ENCODE measurements around the gene ADD1. TPM values are rescaled to one million over a fixed set of nuclear protein-coding genes. Genes with fewer than 3 reads are reported as not detected.
"Not testable (repeated sequence)": the region's sequence is repeated elsewhere in the genome, so short reads cannot be mapped to it uniquely, and the experiment has no call there.

The ADD1 gene
- total and polyA plus RNA-seq, 7 experiments from 2014 or later: 152 to 300 (median 260) TPM

GRCh38 chr4:2937146-2937857 lies 93.7 kb downstream of the ADD1 start:
- no peaks in the 10 kb centered on the region for H3K27me3 ChIP-seq (ENCODE audit: control insufficient read depth in 2 of 2, insufficient read depth in 2 of 2, low read length in 2 of 2)
- H3K27me3 Mint-ChIP-seq: no peaks in the 10 kb centered on the region
- ATAC-seq (no peak), DNase-seq (no peak)
- H3K4me3 Mint-ChIP-seq: peak overlapping the region in 7 of 10 donors; percentile 11 to 91 (median 70)
- H3K27ac Mint-ChIP-seq: peak overlapping the region in 8 of 9 donors; percentile 67 to 91 (median 74)
- H3K27ac ChIP-seq (ENCODE audit: low read depth, low read length): peak overlapping the region; percentile 92
- intact Hi-C loops (cut with micrococcal nuclease): loop anchor here in 1 of 2 donors (10.0 kb wide), 1 partner anchor 523 kb away; the partner anchor contains the start of genes CFAP99 and ZFYVE28
- peaks cover 5 to 54% (median 8%) of the 10 kb centered on the region in 3 experiments for H3K36me3 ChIP-seq (ENCODE audit: control insufficient read depth in 2 of 3, insufficient read depth in 3 of 3, low read length in 3 of 3)
- ChIA-PET CTCF (interaction anchor here (1.8 kb wide), 1 partner anchor 17 kb away, joined by 6 read pairs; no protein-coding TSS in a partner anchor), POLR2A (interaction anchor here (1.2 to 4.0 kb wide), 2 partner anchors 17 to 25 kb away, joined by 3 to 26 read pairs; partner anchors contain the start of genes GRK4 and NOP14)
- no peaks in the 10 kb centered on the region for H3K9me3 ChIP-seq (ENCODE audit: control insufficient read depth in 2 of 3, low read length in 3 of 3)
- peaks cover 27 to 52% of the 10 kb centered on the region in 2 donors for H3K4me1 ChIP-seq (ENCODE audit: control insufficient read depth in 2 of 2, insufficient read depth in 2 of 2, low read length in 2 of 2)
- H3K4me3 ChIP-seq (ENCODE audit: low read length): no peak overlapping the region
- peaks cover 0 to 3% (median 0%) of the 10 kb centered on the region in 11 donors for H3K9me3 Mint-ChIP-seq
- H3K4me1 Mint-ChIP-seq: peaks cover 12 to 35% (median 31%) of the 10 kb centered on the region in 7 donors
- peaks cover 0 to 25% (median 6%) of the 10 kb centered on the region in 5 donors for H3K36me3 Mint-ChIP-seq

DNA sequence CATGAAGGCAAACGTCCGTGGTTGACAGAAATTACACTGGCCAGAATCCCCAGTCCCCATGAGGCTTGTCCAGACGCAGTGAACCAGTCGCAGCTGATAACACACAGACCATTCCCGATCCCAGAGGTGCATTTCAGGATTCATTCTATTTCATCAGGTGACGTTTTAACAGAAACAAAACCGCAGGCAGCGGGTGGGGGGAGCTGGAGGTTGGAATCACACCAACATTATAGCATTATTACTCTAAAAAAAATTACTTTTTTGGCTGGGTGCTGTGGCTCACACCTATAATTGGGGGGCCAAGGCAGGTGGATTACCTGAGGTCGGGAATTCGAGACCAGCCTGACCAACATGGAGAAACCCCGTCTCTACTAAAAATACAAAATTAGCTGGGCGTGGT lies 94.3 kb downstream of the ADD1 start:
- H3K4me3 Mint-ChIP-seq: peak overlapping the region in 1 of 10 donors; percentile 29
- ChIA-PET POLR2A (interaction anchor here (4.0 kb wide), 1 partner anchor 24 kb away, joined by 26 read pairs; the partner anchor contains the start of genes GRK4 and NOP14), CTCF (no interaction called here)
- no peak overlapping the region for H3K4me3 ChIP-seq (ENCODE audit: low read length)
- DNase-seq (no peak), ATAC-seq (no peak)
- no peaks in the 10 kb centered on the region for H3K27me3 ChIP-seq (ENCODE audit: control insufficient read depth in 2 of 2, insufficient read depth in 2 of 2, low read length in 2 of 2)
- peak overlapping the region in 1 of 9 donors; percentile 59 for H3K27ac Mint-ChIP-seq
- peaks cover 0 to 27% (median 6%) of the 10 kb centered on the region in 5 donors for H3K36me3 Mint-ChIP-seq
- no peak overlapping the region for H3K27ac ChIP-seq (ENCODE audit: low read depth, low read length)
- intact Hi-C loops (cut with micrococcal nuclease): loop anchor here in 1 of 2 donors (10.0 kb wide), 1 partner anchor 523 kb away; the partner anchor contains the start of genes CFAP99 and ZFYVE28
- peaks cover 0 to 3% (median 0%) of the 10 kb centered on the region in 11 donors for H3K9me3 Mint-ChIP-seq
- no peaks in the 10 kb centered on the region for H3K9me3 ChIP-seq (ENCODE audit: control insufficient read depth in 2 of 3, low read length in 3 of 3)
- H3K4me1 ChIP-seq (ENCODE audit: control insufficient read depth in 2 of 2, insufficient read depth in 2 of 2, low read length in 2 of 2): peaks cover 22 to 47% of the 10 kb centered on the region in 2 donors
- peaks cover 10 to 31% (median 29%) of the 10 kb centered on the region in 7 donors for H3K4me1 Mint-ChIP-seq
- peaks cover 5 to 60% (median 8%) of the 10 kb centered on the region in 3 experiments for H3K36me3 ChIP-seq (ENCODE audit: control insufficient read depth in 2 of 3, insufficient read depth in 3 of 3, low read length in 3 of 3)
- H3K27me3 Mint-ChIP-seq: no peaks in the 10 kb centered on the region

DNA sequence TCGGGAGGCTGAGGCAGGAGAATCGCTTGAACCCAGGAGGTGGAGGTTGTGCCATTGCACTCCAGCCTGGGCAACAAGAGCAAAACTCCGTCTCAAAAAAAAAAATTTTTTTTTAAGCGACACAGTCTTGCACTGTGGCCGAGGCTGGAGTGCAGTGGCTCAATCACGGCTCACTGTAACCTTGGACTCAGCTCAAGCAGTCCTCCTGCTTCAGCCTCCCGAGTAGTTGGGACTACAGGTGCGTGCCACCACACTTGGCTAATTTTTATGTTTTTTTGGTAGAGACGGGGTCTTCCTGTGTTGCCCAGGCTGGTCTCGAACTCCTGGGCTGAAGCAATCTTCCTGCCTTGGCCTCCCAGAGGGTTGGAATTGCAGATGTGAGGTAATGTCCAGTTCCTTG lies 94.8 kb downstream of the ADD1 start:
- Histone ChIP-seq H3K36me3 (ENCODE audit: control insufficient read depth in 2 of 3, insufficient read depth in 3 of 3, low read length in 3 of 3) (peaks cover 5 to 65% (median 8%) of the 10 kb centered on the region in 3 experiments), H3K4me1 (ENCODE audit: control insufficient read depth in 2 of 2, insufficient read depth in 2 of 2, low read length in 2 of 2) (peaks cover 17 to 43% of the 10 kb centered on the region in 2 donors)
- Mint-ChIP-seq H3K27ac (peak overlapping the region in 1 of 9 donors; percentile 55), H3K36me3 (peaks cover 0 to 24% (median 6%) of the 10 kb centered on the region in 5 donors), H3K4me3 (peak overlapping the region in 1 of 10 donors; percentile 29), H3K4me1 (peaks cover 6 to 27% (median 25%) of the 10 kb centered on the region in 7 donors)
- CTCF ChIA-PET; H3K27me3 ChIP-seq (ENCODE audit: control insufficient read depth in 2 of 2, insufficient read depth in 2 of 2, low read length in 2 of 2); H3K9me3 ChIP-seq (ENCODE audit: control insufficient read depth in 2 of 3, low read length in 3 of 3); H3K4me3 ChIP-seq (ENCODE audit: low read length); DNase-seq; H3K9me3 Mint-ChIP-seq; H3K27ac ChIP-seq (ENCODE audit: low read depth, low read length); ATAC-seq; H3K27me3 Mint-ChIP-seq: not testable (repeated sequence)
- POLR2A ChIA-PET: interaction anchor here (4.0 kb wide), 1 partner anchor 24 kb away, joined by 26 read pairs; the partner anchor contains the start of genes GRK4 and NOP14
- intact Hi-C loops (cut with micrococcal nuclease): loop anchor here in 1 of 2 donors (10.0 kb wide), 1 partner anchor 524 kb away; the partner anchor contains the start of genes CFAP99 and ZFYVE28

DNA sequence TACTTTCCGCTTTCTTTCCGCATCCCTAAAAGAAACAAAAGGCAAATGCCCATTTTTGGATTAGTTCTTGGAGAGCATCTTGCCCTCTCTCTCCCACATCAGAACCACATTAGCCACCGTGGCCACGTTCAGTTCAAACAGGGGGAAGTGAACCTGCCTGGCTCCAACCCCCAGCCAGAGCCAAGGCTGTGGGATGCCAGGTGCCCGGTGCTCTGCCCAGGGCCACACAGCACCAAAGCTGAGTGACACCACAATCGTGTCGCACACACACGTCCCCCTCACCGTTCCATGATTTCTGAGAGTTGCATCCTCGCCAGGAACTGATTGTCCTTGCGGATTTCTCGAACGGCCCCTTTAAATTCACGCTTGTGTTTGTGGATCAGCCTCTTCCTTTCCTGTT lies 95.3 kb downstream of the ADD1 start:
- H3K4me3 Mint-ChIP-seq: peak overlapping the region in 2 of 10 donors; percentile 21 to 53
- Histone ChIP-seq H3K4me3 (ENCODE audit: low read length) (no peak overlapping the region), H3K9me3 (ENCODE audit: control insufficient read depth in 2 of 3, low read length in 3 of 3) (no peaks in the 10 kb centered on the region), H3K36me3 (ENCODE audit: control insufficient read depth in 2 of 3, insufficient read depth in 3 of 3, low read length in 3 of 3) (peaks cover 5 to 70% (median 8%) of the 10 kb centered on the region in 3 experiments), H3K27me3 (ENCODE audit: control insufficient read depth in 2 of 2, insufficient read depth in 2 of 2, low read length in 2 of 2) (no peaks in the 10 kb centered on the region), H3K27ac (ENCODE audit: low read depth, low read length) (no peak overlapping the region), H3K4me1 (ENCODE audit: control insufficient read depth in 2 of 2, insufficient read depth in 2 of 2, low read length in 2 of 2) (peaks cover 12 to 41% of the 10 kb centered on the region in 2 donors)
- POLR2A ChIA-PET: no interaction called here
- peaks cover 0 to 1% (median 0%) of the 10 kb centered on the region in 11 donors for H3K9me3 Mint-ChIP-seq
- peaks cover 6 to 27% (median 24%) of the 10 kb centered on the region in 7 donors for H3K4me1 Mint-ChIP-seq
- peaks cover 0 to 26% (median 6%) of the 10 kb centered on the region in 5 donors for H3K36me3 Mint-ChIP-seq
- CTCF ChIA-PET: no interaction called here
- ATAC-seq (no peak), DNase-seq (peak in 1 of 9 donors; percentile 16)
- peak overlapping the region in 3 of 9 donors; percentile 31 to 65 (median 55) for H3K27ac Mint-ChIP-seq
- H3K27me3 Mint-ChIP-seq: no peaks in the 10 kb centered on the region
- intact Hi-C loops (cut with micrococcal nuclease): loop anchor here in 1 of 2 donors (10.0 kb wide), 1 partner anchor 524 kb away; the partner anchor contains the start of genes CFAP99 and ZFYVE28

DNA sequence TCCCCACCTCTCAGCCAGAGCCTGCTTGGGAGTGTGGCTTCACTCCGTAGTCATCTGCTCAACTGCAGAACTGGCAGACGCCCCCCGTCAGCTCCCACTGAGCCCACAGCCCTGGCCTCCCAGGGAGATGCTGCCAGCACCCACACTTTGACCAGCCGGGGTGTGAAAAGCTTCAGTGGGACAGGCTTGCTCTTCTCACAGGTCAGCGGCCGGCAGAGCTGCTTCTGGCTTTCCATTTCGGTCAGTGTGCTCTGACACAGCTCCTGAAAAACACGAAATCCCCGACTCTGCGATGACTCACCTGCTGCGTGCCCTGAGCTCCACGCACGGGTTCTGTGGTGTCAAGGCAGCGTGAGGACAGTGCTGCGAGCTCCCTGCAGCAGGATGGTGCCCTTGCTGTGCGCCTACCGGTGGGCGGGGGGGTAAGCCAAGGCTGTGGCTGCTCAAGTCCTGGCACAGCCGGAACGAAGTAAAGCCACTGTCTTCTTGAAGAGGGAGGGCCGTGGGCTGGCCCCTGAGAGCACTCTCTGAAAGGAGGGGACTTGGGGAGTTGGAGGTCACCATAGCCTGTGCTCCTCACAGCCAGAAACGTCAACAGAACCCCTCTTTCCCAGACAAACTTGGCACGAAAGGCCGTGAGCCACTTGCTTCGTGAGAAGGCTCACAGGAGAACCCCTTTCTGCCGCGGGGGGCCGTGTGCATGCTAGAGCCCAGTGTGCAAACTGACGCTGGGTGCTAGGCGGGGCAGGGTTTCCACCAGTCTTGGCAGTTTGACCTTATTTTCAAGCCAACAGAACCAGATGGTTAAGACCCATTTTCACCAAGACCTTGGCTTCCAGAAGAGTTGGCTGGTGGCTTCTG lies 96.0 kb downstream of the ADD1 start:
- POLR2A ChIA-PET: no interaction called here
- H3K36me3 Mint-ChIP-seq: peaks cover 0 to 29% (median 10%) of the 10 kb centered on the region in 5 donors

More for the DNA sequence above, 96.0 kb downstream of the ADD1 start:
- DNase-seq (peak in 1 of 9 donors; percentile 27), ATAC-seq (no peak)
- H3K27me3 ChIP-seq (ENCODE audit: control insufficient read depth in 2 of 2, insufficient read depth in 2 of 2, low read length in 2 of 2): no peaks in the 10 kb centered on the region
- Mint-ChIP-seq H3K4me1 (peaks cover 6 to 30% (median 24%) of the 10 kb centered on the region in 7 donors), H3K9me3 (peaks cover 0 to 1% (median 0%) of the 10 kb centered on the region in 11 donors), H3K4me3 (peak overlapping the region in 1 of 10 donors; percentile 21), H3K27ac (peak overlapping the region in 1 of 9 donors; percentile 65), H3K27me3 (no peaks in the 10 kb centered on the region)
- CTCF ChIA-PET: no interaction called here
- H3K9me3 ChIP-seq (ENCODE audit: control insufficient read depth in 2 of 3, low read length in 3 of 3): no peaks in the 10 kb centered on the region
- peaks cover 6 to 77% (median 8%) of the 10 kb centered on the region in 3 experiments for H3K36me3 ChIP-seq (ENCODE audit: control insufficient read depth in 2 of 3, insufficient read depth in 3 of 3, low read length in 3 of 3)
- no peak overlapping the region for H3K4me3 ChIP-seq (ENCODE audit: low read length)
- no peak overlapping the region for H3K27ac ChIP-seq (ENCODE audit: low read depth, low read length)
- peaks cover 12 to 41% of the 10 kb centered on the region in 2 donors for H3K4me1 ChIP-seq (ENCODE audit: control insufficient read depth in 2 of 2, insufficient read depth in 2 of 2, low read length in 2 of 2)
- intact Hi-C loops (cut with micrococcal nuclease): loop anchor here in 1 of 2 donors (10.0 kb wide), 1 partner anchor 525 kb away; the partner anchor contains the start of genes CFAP99 and ZFYVE28
